ENCODE results near the gene NME2.

NME2 gene

DNA sequence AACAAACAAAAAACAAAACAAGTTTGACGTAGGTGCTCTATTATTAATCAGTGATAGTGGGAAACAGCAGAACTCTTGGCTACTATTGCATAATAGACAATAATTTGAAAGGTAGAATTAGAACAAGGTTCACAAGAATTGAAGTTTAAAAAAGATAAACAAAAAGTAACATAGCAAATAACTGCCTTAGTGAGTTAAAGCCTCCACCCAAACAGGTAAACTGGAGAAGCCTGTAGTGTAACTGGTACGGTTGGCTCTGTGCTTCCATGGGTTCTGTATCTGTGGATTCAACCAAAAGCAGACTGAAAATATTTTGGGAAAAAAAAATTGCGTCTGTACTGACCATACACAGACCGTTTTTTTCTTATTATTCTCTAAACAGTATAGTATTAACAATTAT, 55.1 kb downstream of the NME2 start:
- H3K36me3 ChIP-seq (ENCODE audit: control insufficient read depth, insufficient read depth, low read length) = no peaks in the 10 kb centered on the region; the same call in none of the 2 replicates

More for the DNA sequence above, 55.1 kb downstream of the NME2 start:
- H3K4me3 ChIP-seq (replicated peaks; ENCODE audit: low read depth, low read length) = no peak overlapping the region
- DNase-seq (ENCODE audit: extremely low read depth, insufficient read length) = no peak
- TF ChIP-seq, protein P1, sequence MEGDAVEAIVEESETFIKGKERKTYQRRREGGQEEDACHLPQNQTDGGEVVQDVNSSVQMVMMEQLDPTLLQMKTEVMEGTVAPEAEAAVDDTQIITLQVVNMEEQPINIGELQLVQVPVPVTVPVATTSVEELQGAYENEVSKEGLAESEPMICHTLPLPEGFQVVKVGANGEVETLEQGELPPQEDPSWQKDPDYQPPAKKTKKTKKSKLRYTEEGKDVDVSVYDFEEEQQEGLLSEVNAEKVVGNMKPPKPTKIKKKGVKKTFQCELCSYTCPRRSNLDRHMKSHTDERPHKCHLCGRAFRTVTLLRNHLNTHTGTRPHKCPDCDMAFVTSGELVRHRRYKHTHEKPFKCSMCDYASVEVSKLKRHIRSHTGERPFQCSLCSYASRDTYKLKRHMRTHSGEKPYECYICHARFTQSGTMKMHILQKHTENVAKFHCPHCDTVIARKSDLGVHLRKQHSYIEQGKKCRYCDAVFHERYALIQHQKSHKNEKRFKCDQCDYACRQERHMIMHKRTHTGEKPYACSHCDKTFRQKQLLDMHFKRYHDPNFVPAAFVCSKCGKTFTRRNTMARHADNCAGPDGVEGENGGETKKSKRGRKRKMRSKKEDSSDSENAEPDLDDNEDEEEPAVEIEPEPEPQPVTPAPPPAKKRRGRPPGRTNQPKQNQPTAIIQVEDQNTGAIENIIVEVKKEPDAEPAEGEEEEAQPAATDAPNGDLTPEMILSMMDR (IDR thresholded peaks at IDR 0.05; ENCODE audit: insufficient read depth, low read length, poor library complexity, severe bottlenecking) = no peak
- no peaks in the 10 kb centered on the region for H3K27me3 ChIP-seq (replicated peaks; ENCODE audit: control insufficient read depth, insufficient read depth, low read length)

Data from GM06990 (cell line).